Osteoblast (primary cell): Measurements from ENCODE around the gene DIP2A. TPM values are rescaled to one million over a fixed set of nuclear protein-coding genes. Genes with fewer than 3 reads are reported as not detected.

Source experiments
- DNase-seq: peaks from one replicate; pipeline ENCODE4 v3.0.0; 2011; ENCODE audit warnings: low spot score, mixed read lengths; ENCODE audit not compliant: insufficient read length; ENCODE audit errors: missing footprints
- H2AFZ ChIP-seq: 2 replicates; pipeline ENCODE4 v1.6.0; 2011; ENCODE audit warnings: mild to moderate bottlenecking, low read length
- H3K27ac ChIP-seq: 2 replicates; pipeline ENCODE4 v1.5.1; 2011; ENCODE audit warnings: mild to moderate bottlenecking, low read depth, low read length, moderate library complexity
- H3K27me3 ChIP-seq: 2 replicates; pipeline ENCODE4 v1.6.0; 2012; ENCODE audit warnings: mild to moderate bottlenecking, control low read depth, inconsistent platforms, low read length, moderate library complexity; ENCODE audit not compliant: insufficient read depth
- H3K36me3 ChIP-seq: 2 replicates; pipeline ENCODE4 v1.5.1; 2011; ENCODE audit warnings: mild to moderate bottlenecking, low read length, control low read depth, moderate library complexity; ENCODE audit not compliant: insufficient read depth
- H3K4me1 ChIP-seq: 2 replicates; pipeline ENCODE4 v1.5.1; 2011; ENCODE audit warnings: mild to moderate bottlenecking, low read length, control low read depth, moderate library complexity; ENCODE audit not compliant: insufficient read depth
- H3K4me2 ChIP-seq: 2 replicates; pipeline ENCODE4 v1.6.0; 2011; ENCODE audit warnings: mild to moderate bottlenecking, low read length; ENCODE audit not compliant: insufficient read depth
- H3K4me3 ChIP-seq: fragments of 200-600 bp; sonication (generic); 3 replicates; pipeline ENCODE4 v1.5.1; 2012; ENCODE audit warnings: mild to moderate bottlenecking, low read length, inconsistent platforms; ENCODE audit not compliant: insufficient read depth
- H3K79me2 ChIP-seq: 2 replicates; pipeline ENCODE4 v1.6.0; 2012; ENCODE audit warnings: mild to moderate bottlenecking, low read length, control low read depth, inconsistent platforms; ENCODE audit not compliant: insufficient read depth
- H3K9me3 ChIP-seq: 2 replicates; pipeline ENCODE4 v1.5.1; 2011; ENCODE audit warnings: low read depth, low read length, control low read depth
- H4K20me1 ChIP-seq: 2 replicates; pipeline ENCODE4 v1.6.0; 2012; ENCODE audit warnings: mild to moderate bottlenecking, low read length, control low read depth; ENCODE audit not compliant: insufficient read depth
- total RNA-seq: library from RNA; depleted of rRNA; stranded (reverse); fragments of >200 nt; gene quantifications from 2 replicates; pipeline ENCODE4 v1.2.3, GENCODE V29; 2012
- TF ChIP-seq, protein P1 (sequence below): IDR thresholded peaks from 2 replicates; pipeline ENCODE4 v1.5.1; 2011; ENCODE audit warnings: mild to moderate bottlenecking, low read depth, low read length, moderate library complexity; ENCODE audit errors: extremely low read depth

The DIP2A gene
- total RNA-seq, 1 donor: 22.8 TPM

DNA sequence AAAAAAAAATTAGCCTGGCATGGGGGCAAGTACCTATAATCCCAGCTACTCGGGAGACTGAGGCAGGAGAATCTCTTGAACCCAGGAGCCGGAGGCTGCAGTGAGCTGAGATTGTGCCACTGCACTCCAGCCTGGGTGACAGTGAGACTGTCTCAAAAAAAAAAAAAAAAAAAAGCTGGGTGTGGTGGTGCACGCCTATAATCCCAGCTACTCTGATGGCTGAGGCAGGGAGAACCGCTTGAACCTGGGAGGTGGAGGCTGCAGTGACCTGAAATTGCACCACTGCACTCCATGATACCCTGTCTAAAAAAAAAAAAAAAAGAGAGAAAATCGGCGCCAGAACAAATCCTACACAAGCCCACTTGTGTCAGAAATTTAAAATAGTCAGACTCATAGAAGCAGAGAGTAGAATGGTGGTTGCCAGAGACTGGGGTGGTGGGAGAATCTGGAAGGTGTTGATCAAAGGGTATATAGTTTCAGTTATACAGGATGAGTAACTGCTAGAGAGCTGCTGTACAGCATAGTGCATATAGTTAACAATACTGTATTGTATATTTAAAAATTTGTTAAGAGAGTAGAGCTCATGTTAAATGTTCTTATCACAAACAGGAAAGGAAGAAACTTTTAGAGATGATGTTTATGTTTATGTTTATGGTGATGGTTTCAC lies 9.6 kb downstream of the DIP2A start:
- Histone ChIP-seq H4K20me1 (no peaks in the 10 kb centered on the region), H3K4me2 (no peak overlapping the region), H3K9me3 (no peaks in the 10 kb centered on the region), H3K4me1 (no peaks in the 10 kb centered on the region), H3K79me2 (peaks cover 67% of the 10 kb centered on the region), H3K27me3 (no peaks in the 10 kb centered on the region), H3K4me3 (no peak overlapping the region), H3K27ac (no peak overlapping the region), H3K36me3 (peaks cover 12% of the 10 kb centered on the region), H2AFZ (no peak overlapping the region)
- DNase-seq: no peak
- TF ChIP-seq, protein P1, sequence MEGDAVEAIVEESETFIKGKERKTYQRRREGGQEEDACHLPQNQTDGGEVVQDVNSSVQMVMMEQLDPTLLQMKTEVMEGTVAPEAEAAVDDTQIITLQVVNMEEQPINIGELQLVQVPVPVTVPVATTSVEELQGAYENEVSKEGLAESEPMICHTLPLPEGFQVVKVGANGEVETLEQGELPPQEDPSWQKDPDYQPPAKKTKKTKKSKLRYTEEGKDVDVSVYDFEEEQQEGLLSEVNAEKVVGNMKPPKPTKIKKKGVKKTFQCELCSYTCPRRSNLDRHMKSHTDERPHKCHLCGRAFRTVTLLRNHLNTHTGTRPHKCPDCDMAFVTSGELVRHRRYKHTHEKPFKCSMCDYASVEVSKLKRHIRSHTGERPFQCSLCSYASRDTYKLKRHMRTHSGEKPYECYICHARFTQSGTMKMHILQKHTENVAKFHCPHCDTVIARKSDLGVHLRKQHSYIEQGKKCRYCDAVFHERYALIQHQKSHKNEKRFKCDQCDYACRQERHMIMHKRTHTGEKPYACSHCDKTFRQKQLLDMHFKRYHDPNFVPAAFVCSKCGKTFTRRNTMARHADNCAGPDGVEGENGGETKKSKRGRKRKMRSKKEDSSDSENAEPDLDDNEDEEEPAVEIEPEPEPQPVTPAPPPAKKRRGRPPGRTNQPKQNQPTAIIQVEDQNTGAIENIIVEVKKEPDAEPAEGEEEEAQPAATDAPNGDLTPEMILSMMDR: no peak

DNA sequence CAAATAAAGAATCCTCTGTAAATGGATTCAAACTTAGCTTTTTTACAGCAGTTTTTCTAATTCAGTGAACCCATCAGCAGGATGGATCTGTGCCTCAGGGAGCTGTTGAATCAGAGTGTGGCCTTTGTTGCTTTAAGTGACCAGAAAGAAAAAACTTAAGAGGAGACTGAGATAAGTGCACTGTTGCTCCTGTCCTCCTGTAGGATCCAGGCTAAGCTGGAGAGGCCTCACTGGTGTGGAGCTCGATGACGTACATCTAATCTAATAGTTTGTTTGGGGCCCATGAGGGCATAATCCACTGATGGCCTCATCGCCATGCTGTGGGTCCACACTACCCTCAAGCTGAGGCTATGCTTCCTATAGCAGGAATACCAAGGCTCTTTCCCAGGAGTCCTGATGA lies 10.6 kb downstream of the DIP2A start:
- no peaks in the 10 kb centered on the region for H3K27me3 ChIP-seq
- TF ChIP-seq, protein P1: no peak
- no peak overlapping the region for H3K4me3 ChIP-seq
- peaks cover 5% of the 10 kb centered on the region for H4K20me1 ChIP-seq
- H3K4me2 ChIP-seq: no peak overlapping the region
- no peaks in the 10 kb centered on the region for H3K4me1 ChIP-seq
- H2AFZ ChIP-seq: no peak overlapping the region
- no peak overlapping the region for H3K27ac ChIP-seq
- H3K9me3 ChIP-seq: no peaks in the 10 kb centered on the region
- H3K79me2 ChIP-seq: peaks cover 64% of the 10 kb centered on the region
- H3K36me3 ChIP-seq: peaks cover 12% of the 10 kb centered on the region
- peak; percentile 58 for DNase-seq

DNA sequence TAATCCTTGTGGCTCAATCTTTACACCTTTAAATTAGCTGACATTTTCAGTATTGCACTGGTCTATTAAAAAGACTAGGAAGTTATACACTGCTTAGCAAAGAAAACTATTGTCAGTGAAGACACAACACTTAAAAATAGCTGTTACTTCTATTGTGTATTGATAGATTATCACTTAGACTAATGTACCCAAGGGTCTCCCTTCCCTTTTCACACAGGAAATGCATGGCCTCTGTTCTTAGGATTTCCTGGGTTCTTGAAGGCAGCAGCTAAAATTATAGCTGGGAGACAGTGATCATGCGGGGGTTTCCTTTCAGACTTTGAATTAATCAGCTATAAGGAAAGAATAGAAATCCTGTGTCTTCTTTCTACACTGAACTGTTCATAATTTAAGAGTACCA lies 12.8 kb downstream of the DIP2A start:
- peaks cover 7% of the 10 kb centered on the region for H4K20me1 ChIP-seq
- TF ChIP-seq, protein P1: no peak
- H3K9me3 ChIP-seq: no peaks in the 10 kb centered on the region
- H3K36me3 ChIP-seq: peaks cover 6% of the 10 kb centered on the region
- no peak for DNase-seq
- no peaks in the 10 kb centered on the region for H3K27me3 ChIP-seq
- H3K79me2 ChIP-seq: peaks cover 62% of the 10 kb centered on the region
- H3K4me2 ChIP-seq: no peak overlapping the region
- no peak overlapping the region for H3K4me3 ChIP-seq
- H3K4me1 ChIP-seq: no peaks in the 10 kb centered on the region
- no peak overlapping the region for H3K27ac ChIP-seq
- no peak overlapping the region for H2AFZ ChIP-seq

DNA sequence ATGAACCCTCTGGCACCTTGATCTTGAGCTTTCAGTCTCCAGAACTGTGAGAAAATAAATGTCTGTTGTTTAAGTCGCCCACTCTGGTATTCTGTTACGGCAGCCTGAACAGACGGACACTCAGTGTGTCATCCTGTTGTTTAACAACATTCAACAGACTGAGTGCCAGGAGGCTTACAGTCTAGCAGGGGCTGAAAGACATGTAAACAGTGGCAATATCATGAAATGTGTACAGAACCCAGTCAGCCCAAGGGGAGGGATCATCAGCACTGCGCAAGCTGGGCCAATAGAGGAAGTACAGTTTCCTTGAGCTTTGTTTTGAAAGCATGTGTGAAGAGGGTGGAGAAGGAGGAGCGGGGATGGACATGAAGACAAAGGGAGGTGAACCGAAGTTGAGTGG lies 13.6 kb downstream of the DIP2A start:
- DNase-seq: no peak
- Histone ChIP-seq H3K9me3 (no peaks in the 10 kb centered on the region), H3K79me2 (peaks cover 66% of the 10 kb centered on the region), H2AFZ (no peak overlapping the region), H3K27me3 (no peaks in the 10 kb centered on the region), H3K36me3 (peaks cover 6% of the 10 kb centered on the region), H3K4me1 (no peaks in the 10 kb centered on the region), H3K4me3 (no peak overlapping the region), H4K20me1 (peaks cover 7% of the 10 kb centered on the region), H3K4me2 (no peak overlapping the region), H3K27ac (no peak overlapping the region)
- TF ChIP-seq, protein P1: no peak
